Measurements from ENCODE around the gene RAD51AP2.

The RAD51AP2 gene

GRCh38 chr2:17475286-17475685 lies 43.0 kb downstream of the RAD51AP2 start:
- no peak for DNase-seq (ENCODE audit: low spot score)
- in situ Hi-C loops (cut with MboI; ENCODE audit: low sequenced_read_pairs, unreplicated experiment), result no loop called here
- TF ChIP-seq, protein P1, sequence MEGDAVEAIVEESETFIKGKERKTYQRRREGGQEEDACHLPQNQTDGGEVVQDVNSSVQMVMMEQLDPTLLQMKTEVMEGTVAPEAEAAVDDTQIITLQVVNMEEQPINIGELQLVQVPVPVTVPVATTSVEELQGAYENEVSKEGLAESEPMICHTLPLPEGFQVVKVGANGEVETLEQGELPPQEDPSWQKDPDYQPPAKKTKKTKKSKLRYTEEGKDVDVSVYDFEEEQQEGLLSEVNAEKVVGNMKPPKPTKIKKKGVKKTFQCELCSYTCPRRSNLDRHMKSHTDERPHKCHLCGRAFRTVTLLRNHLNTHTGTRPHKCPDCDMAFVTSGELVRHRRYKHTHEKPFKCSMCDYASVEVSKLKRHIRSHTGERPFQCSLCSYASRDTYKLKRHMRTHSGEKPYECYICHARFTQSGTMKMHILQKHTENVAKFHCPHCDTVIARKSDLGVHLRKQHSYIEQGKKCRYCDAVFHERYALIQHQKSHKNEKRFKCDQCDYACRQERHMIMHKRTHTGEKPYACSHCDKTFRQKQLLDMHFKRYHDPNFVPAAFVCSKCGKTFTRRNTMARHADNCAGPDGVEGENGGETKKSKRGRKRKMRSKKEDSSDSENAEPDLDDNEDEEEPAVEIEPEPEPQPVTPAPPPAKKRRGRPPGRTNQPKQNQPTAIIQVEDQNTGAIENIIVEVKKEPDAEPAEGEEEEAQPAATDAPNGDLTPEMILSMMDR (IDR thresholded peaks at IDR 0.05; ENCODE audit: borderline replicate concordance, control extremely low read depth, extremely low read depth, insufficient read depth, missing control alignments), result no peak

DNA sequence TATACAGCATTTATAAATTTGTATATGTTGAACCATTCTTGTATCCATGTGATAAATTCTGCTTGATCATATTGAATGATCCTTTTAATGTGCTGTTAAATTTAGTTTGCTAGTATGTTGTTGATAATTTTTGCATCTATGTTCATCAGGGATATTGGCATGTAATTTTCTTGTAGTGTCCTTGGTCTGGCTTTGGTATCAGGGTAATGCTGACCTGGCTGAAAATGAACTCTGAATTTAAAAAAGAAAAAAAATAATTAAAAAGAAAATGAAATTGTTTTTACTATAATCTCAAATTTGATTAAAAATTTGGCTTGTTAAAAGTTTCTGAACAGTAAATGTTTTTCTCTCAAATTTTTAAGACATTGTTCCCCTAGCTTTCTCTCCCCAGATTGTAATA lies 46.3 kb downstream of the RAD51AP2 start:
- DNase-seq (ENCODE audit: low spot score), result no peak
- in situ Hi-C loops (cut with MboI; ENCODE audit: low sequenced_read_pairs, unreplicated experiment), result no loop called here
- TF ChIP-seq, protein P1 (IDR thresholded peaks at IDR 0.05; ENCODE audit: borderline replicate concordance, control extremely low read depth, extremely low read depth, insufficient read depth, missing control alignments), result no peak

- in situ Hi-C loops (cut with MboI; ENCODE audit: low sequenced_read_pairs, unreplicated experiment), result no loop called here
- TF ChIP-seq, protein P1 (IDR thresholded peaks at IDR 0.05; ENCODE audit: borderline replicate concordance, control extremely low read depth, extremely low read depth, insufficient read depth, missing control alignments), result peak; percentile 16
- no peak for DNase-seq (ENCODE audit: low spot score)
Measured at GRCh38 chr2:17470855-17471641, 47.2 kb downstream of the RAD51AP2 start.

DNA sequence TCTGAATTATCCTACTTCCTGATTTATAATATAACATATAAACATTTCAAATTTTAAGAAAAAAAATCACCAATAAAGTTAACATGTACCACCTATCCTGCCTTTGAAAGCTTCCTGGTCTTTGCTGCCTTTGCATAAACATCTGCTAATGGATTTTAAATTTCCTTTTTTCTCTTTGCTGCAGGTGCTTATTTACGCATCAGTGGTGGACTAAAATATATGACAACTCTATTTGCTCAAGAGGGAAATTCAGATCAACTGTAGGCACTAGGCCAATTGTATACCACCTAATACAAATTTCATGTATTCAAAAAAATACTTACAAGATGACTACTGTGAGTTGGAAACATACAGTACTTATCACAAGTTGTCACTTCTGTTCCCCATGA lies 57.2 kb downstream of the RAD51AP2 start:
- in situ Hi-C loops (cut with MboI; ENCODE audit: low sequenced_read_pairs, unreplicated experiment), result no loop called here
- TF ChIP-seq, protein P1 (IDR thresholded peaks at IDR 0.05; ENCODE audit: borderline replicate concordance, control extremely low read depth, extremely low read depth, insufficient read depth, missing control alignments), result no peak
- no peak for DNase-seq (ENCODE audit: low spot score)

Data from GM13976 (cell line).